HG02870 (cell line): Measurements from ENCODE around the gene ATF5.

ENCODE experiments used
- ATAC-seq: cut with Tn5 transposase; IDR thresholded peaks from one replicate; pipeline ENCODE4 v1.9.1; 2021; ENCODE audit warnings: mild to moderate bottlenecking, moderate library complexity; ENCODE audit not compliant: unreplicated experiment

The ATF5 gene

GRCh38 chr19:49971991-49972411 is 43.0 kb downstream of the ATF5 start:
- no peak for ATAC-seq

GRCh38 chr19:49972841-49973240 is 43.8 kb downstream of the ATF5 start:
- no peak for ATAC-seq

DNA sequence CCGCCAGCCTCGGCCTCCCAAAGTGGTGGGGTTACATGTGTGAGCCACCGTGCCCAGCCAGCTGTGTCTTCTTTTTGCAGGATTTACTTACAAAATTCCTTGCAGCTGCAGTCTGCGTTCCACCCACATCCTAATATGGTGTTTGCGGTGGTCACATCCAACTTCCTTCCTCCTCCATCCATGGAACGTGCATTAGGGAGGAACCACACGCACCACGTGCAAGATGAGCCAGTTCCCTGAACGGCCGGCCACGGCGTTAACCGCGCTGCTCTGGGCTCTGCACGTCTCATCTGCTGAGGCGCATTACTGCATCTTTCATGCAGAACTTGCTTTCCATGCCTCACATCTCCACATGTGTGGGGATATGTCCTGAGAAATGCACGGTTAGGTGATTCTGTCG is 45.0 kb downstream of the ATF5 start:
- ATAC-seq = no peak

GRCh38 chr19:49975051-49975450 is 46.0 kb downstream of the ATF5 start:
- ATAC-seq = no peak

DNA sequence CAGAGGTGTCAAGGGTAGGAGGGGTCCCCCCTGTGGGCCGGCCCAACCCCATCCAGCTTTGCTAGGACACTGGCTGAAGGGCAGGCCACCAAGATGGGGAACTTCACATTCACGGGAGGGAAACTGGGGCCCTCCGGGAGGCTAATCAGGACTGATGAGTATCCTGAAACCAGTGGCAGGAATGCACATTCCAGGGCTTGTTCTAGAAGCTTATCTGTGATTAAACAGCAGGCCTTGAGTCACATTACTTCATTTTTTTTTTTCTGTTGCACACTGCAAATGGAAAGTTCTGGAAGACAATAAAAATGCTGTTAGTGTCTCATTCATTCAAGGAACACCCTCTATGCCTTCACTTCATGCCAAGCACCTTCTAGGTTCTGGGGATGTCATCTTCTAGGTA is 47.5 kb downstream of the ATF5 start:
- no peak for ATAC-seq

DNA sequence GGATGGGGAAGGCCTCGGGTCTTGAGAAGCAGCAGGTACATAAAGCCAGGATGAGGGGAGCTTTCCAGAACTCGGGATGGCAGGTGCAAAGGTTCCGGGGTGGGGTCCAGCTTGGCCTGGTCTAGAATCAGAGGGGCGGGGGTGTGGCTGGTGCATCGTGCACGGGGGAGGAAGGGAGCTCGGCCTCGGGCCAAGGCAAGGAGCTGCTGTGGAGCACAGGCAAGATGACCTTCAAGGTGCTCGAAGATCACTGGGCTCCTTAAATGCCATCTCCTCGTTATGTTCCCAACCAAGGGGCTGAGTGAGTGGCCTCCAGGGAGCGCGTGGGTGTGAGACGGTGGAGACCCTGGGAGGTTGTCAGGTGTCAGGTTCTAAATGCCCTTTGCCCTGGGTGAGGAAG is 48.1 kb downstream of the ATF5 start:
- no peak for ATAC-seq

DNA sequence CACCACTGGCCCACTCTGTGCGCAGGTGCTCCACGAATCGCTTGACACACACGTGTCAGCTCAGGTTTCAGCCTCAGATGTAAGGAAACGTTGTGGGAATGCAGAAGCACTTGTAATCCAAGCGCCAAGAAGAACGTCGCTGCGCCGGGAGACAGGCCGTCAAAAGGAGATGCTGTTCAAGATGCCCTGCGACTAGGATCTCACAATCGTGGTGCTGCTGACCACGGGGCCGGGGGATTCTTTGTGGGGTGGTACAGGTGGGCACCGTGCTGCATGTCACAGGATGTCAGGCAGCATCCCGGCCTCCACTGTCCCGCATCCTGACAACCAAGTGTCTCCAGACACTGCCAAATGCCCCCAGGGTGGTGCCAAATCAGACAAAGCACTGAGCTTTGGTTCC is 48.9 kb downstream of the ATF5 start:
- no peak for ATAC-seq

DNA sequence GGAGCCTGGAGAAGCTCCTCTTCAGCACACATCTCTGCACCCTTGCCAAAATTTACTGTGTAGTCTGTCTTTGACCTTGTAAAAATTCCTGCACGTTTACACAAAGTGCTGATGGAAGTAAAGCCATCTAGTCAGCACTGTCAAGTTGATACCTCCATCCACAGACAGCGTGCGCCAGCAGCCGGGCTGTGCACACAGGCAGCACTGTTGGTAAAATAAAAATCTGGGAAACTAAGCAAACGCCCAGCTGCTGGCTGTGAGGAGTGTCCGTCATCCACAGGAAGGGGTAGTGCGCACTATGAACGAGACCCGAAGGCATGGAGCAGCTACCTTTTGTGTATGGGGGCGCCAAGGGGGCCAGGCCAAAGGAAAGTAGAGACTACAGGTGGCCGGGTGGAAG is 49.3 kb downstream of the ATF5 start:
- ATAC-seq = no peak

DNA sequence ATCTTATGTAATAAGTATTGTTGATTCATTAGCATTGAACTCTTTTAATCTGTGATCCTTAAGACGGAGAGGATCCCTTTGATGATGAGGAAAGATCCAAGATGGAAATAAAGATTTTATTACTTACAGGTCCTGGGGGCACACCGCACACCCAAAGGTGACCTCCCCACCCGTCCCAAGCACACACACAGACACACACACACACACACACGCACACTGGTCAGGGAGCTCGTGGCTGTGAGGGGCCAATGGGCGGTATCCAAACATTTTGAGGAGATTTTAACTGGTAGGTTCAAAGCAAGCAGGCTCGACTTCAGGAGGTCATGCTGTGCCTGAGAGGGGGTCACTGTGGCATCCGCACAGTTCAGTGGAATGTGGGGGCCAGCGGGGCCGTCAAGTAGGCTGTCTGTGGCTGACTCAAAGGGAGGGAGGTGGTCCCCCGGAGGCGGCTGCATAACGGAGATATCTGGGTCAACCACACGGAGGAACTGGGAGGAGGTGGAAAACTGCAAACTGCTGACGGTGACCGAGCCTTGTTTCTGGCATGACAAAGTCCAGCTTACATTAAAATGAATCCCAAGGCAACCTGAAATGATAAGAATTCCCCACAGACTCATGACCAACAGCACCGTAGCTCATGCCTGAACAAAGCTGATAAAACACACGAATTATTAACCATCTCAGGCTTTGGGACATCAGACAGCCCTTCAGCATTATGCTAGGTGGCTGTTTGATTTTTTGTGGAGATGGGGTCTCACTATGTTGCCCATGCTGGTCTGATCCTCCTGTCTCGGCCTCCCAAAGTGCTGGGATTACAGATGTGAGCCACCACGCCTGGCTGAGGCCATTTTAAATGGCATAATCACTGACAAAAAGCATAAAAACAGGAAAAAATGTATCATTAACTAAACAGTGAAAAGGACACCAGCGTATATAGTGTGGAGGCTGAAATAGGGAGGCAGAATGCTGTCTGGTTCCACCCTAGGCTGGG is 52.9 kb downstream of the ATF5 start:
- no peak for ATAC-seq
